ENCODE measurements around the gene PCBD1.

Gene PCBD1

GRCh38 chr10:70843776-70844489, 44.4 kb downstream of the PCBD1 start:
- no peak for DNase-seq
- H3K27ac ChIP-seq: no peak overlapping the region
- TF ChIP-seq, protein P1, sequence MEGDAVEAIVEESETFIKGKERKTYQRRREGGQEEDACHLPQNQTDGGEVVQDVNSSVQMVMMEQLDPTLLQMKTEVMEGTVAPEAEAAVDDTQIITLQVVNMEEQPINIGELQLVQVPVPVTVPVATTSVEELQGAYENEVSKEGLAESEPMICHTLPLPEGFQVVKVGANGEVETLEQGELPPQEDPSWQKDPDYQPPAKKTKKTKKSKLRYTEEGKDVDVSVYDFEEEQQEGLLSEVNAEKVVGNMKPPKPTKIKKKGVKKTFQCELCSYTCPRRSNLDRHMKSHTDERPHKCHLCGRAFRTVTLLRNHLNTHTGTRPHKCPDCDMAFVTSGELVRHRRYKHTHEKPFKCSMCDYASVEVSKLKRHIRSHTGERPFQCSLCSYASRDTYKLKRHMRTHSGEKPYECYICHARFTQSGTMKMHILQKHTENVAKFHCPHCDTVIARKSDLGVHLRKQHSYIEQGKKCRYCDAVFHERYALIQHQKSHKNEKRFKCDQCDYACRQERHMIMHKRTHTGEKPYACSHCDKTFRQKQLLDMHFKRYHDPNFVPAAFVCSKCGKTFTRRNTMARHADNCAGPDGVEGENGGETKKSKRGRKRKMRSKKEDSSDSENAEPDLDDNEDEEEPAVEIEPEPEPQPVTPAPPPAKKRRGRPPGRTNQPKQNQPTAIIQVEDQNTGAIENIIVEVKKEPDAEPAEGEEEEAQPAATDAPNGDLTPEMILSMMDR (IDR thresholded peaks at IDR 0.05; ENCODE audit: low read depth, low read length, missing control alignments): no peak
- no peak overlapping the region for H3K4me3 ChIP-seq (ENCODE audit: low read depth, low read length)
- in situ Hi-C loops (cut with HindIII; ENCODE audit: low pct_ligation_motif_present, low sequenced_read_pairs): no loop called here
- H3K27me3 ChIP-seq (replicated peaks): no peaks in the 10 kb centered on the region
- H3K36me3 ChIP-seq (replicated peaks): peaks cover 5% of the 10 kb centered on the region

DNA sequence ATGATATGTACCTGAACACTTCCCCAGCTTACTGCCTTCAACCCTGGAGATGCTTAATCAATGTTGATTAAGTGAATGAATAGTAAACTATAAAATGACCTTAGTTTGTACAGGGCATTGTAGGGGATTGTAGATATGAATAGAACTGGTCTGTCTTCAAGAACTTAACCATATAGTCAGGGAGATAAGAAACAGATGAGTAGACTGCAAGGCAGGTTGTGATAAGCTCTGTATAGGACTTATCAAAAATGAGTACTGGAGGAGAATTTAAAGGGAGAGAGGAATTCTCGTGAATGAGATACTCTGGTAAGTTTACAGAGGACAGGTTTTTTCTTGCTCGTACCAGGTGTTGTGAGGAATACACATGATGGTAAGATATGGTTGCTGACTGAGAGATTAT, 45.0 kb downstream of the PCBD1 start:
- in situ Hi-C loops (cut with HindIII; ENCODE audit: low pct_ligation_motif_present, low sequenced_read_pairs): no loop called here
- no peak for DNase-seq

GRCh38 chr10:70840836-70841235, 47.5 kb downstream of the PCBD1 start:
- in situ Hi-C loops (cut with HindIII; ENCODE audit: low pct_ligation_motif_present, low sequenced_read_pairs): no loop called here
- H3K27ac ChIP-seq: no peak overlapping the region
- H3K36me3 ChIP-seq (replicated peaks): peaks cover 5% of the 10 kb centered on the region
- TF ChIP-seq, protein P1 (IDR thresholded peaks at IDR 0.05; ENCODE audit: low read depth, low read length, missing control alignments): no peak
- H3K27me3 ChIP-seq (replicated peaks): no peaks in the 10 kb centered on the region
- H3K4me3 ChIP-seq (ENCODE audit: low read depth, low read length): no peak overlapping the region
- DNase-seq: no peak

More for the DNA sequence above, 45.0 kb downstream of the PCBD1 start:
- Histone ChIP-seq H3K36me3 (replicated peaks) (peaks cover 5% of the 10 kb centered on the region), H3K27me3 (replicated peaks) (no peaks in the 10 kb centered on the region), H3K27ac (no peak overlapping the region), H3K4me3 (ENCODE audit: low read depth, low read length) (no peak overlapping the region)
- TF ChIP-seq, protein P1 (IDR thresholded peaks at IDR 0.05; ENCODE audit: low read depth, low read length, missing control alignments): no peak

DNA sequence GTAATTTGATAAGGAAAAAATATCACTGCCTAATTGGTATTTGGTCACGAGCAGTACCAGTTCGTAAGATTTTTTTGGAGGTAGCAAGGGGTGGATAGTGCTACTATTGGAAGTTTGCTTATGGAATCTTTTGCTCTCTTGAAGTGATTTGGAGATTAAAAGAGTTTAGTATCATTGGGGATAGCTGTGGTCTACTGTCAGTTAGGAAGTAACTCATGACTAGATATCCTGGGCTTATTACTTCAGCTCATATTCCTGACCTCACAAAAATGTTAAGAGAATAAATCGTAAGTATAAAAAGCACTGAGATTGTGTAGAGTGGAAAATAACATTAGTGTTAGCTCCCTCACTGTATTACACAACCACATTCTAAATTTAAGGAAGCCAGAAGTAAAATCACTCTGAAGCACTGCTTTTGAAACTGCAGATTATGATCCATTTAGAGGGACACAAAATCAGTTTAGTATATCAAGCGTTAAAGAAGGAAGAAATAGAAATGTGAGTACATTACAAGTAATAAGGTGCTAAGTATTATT, 50.0 kb downstream of the PCBD1 start:
- in situ Hi-C loops (cut with HindIII; ENCODE audit: low pct_ligation_motif_present, low sequenced_read_pairs): no loop called here
- no peak for DNase-seq
- no peaks in the 10 kb centered on the region for H3K27me3 ChIP-seq (replicated peaks)
- H3K27ac ChIP-seq: no peak overlapping the region
- no peak overlapping the region for H3K4me3 ChIP-seq (ENCODE audit: low read depth, low read length)
- no peaks in the 10 kb centered on the region for H3K36me3 ChIP-seq (replicated peaks)
- TF ChIP-seq, protein P1 (IDR thresholded peaks at IDR 0.05; ENCODE audit: low read depth, low read length, missing control alignments): no peak

GRCh38 chr10:70837660-70838059, 50.7 kb downstream of the PCBD1 start:
- TF ChIP-seq, protein P1 (IDR thresholded peaks at IDR 0.05; ENCODE audit: low read depth, low read length, missing control alignments): no peak
- no peaks in the 10 kb centered on the region for H3K36me3 ChIP-seq (replicated peaks)
- H3K27me3 ChIP-seq (replicated peaks): no peaks in the 10 kb centered on the region
- H3K4me3 ChIP-seq (ENCODE audit: low read depth, low read length): no peak overlapping the region
- no peak for DNase-seq
- in situ Hi-C loops (cut with HindIII; ENCODE audit: low pct_ligation_motif_present, low sequenced_read_pairs): no loop called here
- H3K27ac ChIP-seq: no peak overlapping the region

Measured in brain microvascular endothelial cell (primary cell).